HUES6 (cell line): ENCODE measurements around the gene RABL2B.
"Not testable (repeated sequence)": the region's sequence is repeated elsewhere in the genome, so short reads cannot be mapped to it uniquely, and the experiment has no call there.

Source experiments
- H3K27ac ChIP-seq: 2 replicates; pipeline ENCODE4 v1.7.0; 2013; ENCODE audit warnings: low read depth, mild to moderate bottlenecking, low read length, inconsistent platforms
- H3K27me3 ChIP-seq: 2 replicates; pipeline ENCODE4 v1.6.1; 2013; ENCODE audit warnings: low read length; ENCODE audit not compliant: control insufficient read depth, insufficient read depth
- H3K36me3 ChIP-seq: 2 replicates; pipeline ENCODE4 v1.6.1; 2013; ENCODE audit warnings: low read length; ENCODE audit not compliant: control insufficient read depth, insufficient read depth
- H3K4me1 ChIP-seq: 2 replicates; pipeline ENCODE4 v1.6.1; 2013; ENCODE audit warnings: low read length; ENCODE audit not compliant: control insufficient read depth, insufficient read depth
- H3K4me3 ChIP-seq: 2 replicates; pipeline ENCODE4 v1.5.1; 2013; ENCODE audit warnings: low read depth, low read length
- H3K9ac ChIP-seq: one replicate; pipeline ENCODE4 v1.6.1; 2013; ENCODE audit warnings: mild to moderate bottlenecking, low read length
- H3K9me3 ChIP-seq: 2 replicates; pipeline ENCODE4 v1.6.1; 2013; ENCODE audit warnings: low read depth, low read length; ENCODE audit not compliant: control insufficient read depth, insufficient read depth

The RABL2B gene

GRCh38 chr22:50783033-50783879 lies at the start of gene RABL2B:
RABL2B (minus strand) TSS chr22:50783636; CDS start chr22:50782294, 1,342 bp downstream.
- Histone ChIP-seq H3K4me3 (peak within 1 kb of the TSS; percentile 70), H3K9ac (peak within 1 kb of the TSS; percentile 64)
- not testable (repeated sequence) for H3K4me1 ChIP-seq, H3K27me3 ChIP-seq, H3K27ac ChIP-seq, H3K36me3 ChIP-seq, H3K9me3 ChIP-seq

GRCh38 chr22:50786936-50787335 lies 3.5 kb upstream of the RABL2B start:
- not testable (repeated sequence) for H3K9me3 ChIP-seq, H3K27me3 ChIP-seq, H3K36me3 ChIP-seq, H3K4me3 ChIP-seq, H3K9ac ChIP-seq, H3K27ac ChIP-seq, H3K4me1 ChIP-seq

- H3K4me3 ChIP-seq, H3K4me1 ChIP-seq, H3K36me3 ChIP-seq, H3K27me3 ChIP-seq, H3K9me3 ChIP-seq, H3K9ac ChIP-seq, H3K27ac ChIP-seq: not testable (repeated sequence)
Observed at GRCh38 chr22:50785289-50785688, 1.9 kb upstream of the RABL2B start.

- not testable (repeated sequence) for H3K9me3 ChIP-seq, H3K4me1 ChIP-seq, H3K27me3 ChIP-seq, H3K27ac ChIP-seq, H3K36me3 ChIP-seq
- Histone ChIP-seq H3K4me3 (peak overlapping the region; percentile 70), H3K9ac (peak overlapping the region; percentile 19)
Observed at GRCh38 chr22:50783880-50784276, 442 bp upstream of the RABL2B start.

GRCh38 chr22:50782253-50782652 lies 1.2 kb downstream of the RABL2B start:
- H3K27ac ChIP-seq, H3K9ac ChIP-seq, H3K27me3 ChIP-seq, H3K9me3 ChIP-seq, H3K36me3 ChIP-seq, H3K4me3 ChIP-seq, H3K4me1 ChIP-seq: not testable (repeated sequence)

- not testable (repeated sequence) for H3K27ac ChIP-seq, H3K9me3 ChIP-seq, H3K4me1 ChIP-seq, H3K9ac ChIP-seq, H3K4me3 ChIP-seq, H3K36me3 ChIP-seq, H3K27me3 ChIP-seq
Observed at GRCh38 chr22:50780244-50780643, 3.2 kb downstream of the RABL2B start.

GRCh38 chr22:50777631-50778030 lies 5.8 kb downstream of the RABL2B start:
- H3K9me3 ChIP-seq, H3K9ac ChIP-seq, H3K27ac ChIP-seq, H3K4me1 ChIP-seq, H3K4me3 ChIP-seq, H3K27me3 ChIP-seq, H3K36me3 ChIP-seq: not testable (repeated sequence)

GRCh38 chr22:50775132-50775531 lies 8.3 kb downstream of the RABL2B start:
- not testable (repeated sequence) for H3K9me3 ChIP-seq, H3K4me3 ChIP-seq, H3K9ac ChIP-seq, H3K27me3 ChIP-seq, H3K27ac ChIP-seq, H3K36me3 ChIP-seq, H3K4me1 ChIP-seq

GRCh38 chr22:50764288-50764687 lies 19.1 kb downstream of the RABL2B start:
- H3K27me3 ChIP-seq, H3K4me1 ChIP-seq, H3K4me3 ChIP-seq, H3K36me3 ChIP-seq, H3K9ac ChIP-seq, H3K9me3 ChIP-seq, H3K27ac ChIP-seq: not testable (repeated sequence)

- not testable (repeated sequence) for H3K27ac ChIP-seq, H3K9ac ChIP-seq, H3K36me3 ChIP-seq, H3K4me1 ChIP-seq, H3K9me3 ChIP-seq, H3K4me3 ChIP-seq
- H3K27me3 ChIP-seq, result peaks cover 30% of the 10 kb centered on the region
Observed at GRCh38 chr22:50761829-50762228, 21.6 kb downstream of the RABL2B start.

- not testable (repeated sequence) for H3K9ac ChIP-seq, H3K4me3 ChIP-seq, H3K4me1 ChIP-seq, H3K36me3 ChIP-seq, H3K27ac ChIP-seq, H3K9me3 ChIP-seq
- peaks cover 36% of the 10 kb centered on the region for H3K27me3 ChIP-seq
Observed at GRCh38 chr22:50759597-50760341, 23.7 kb downstream of the RABL2B start.
